Measurements from ENCODE around the gene NCS1.

The NCS1 gene

GRCh38 chr9:130217838-130218237, 45.6 kb downstream of the NCS1 start:
- no peak for FAIRE-seq

GRCh38 chr9:130219661-130220096, 47.5 kb downstream of the NCS1 start:
- no peak for FAIRE-seq

- FAIRE-seq = no peak
These were observed 48.1 kb downstream of the NCS1 start for GRCh38 chr9:130220352-130220751.

GRCh38 chr9:130222833-130223232, 50.6 kb downstream of the NCS1 start:
- no peak for FAIRE-seq

- no peak for FAIRE-seq
These were observed 52.9 kb downstream of the NCS1 start for GRCh38 chr9:130225071-130225470.

- FAIRE-seq = no peak
These were observed 53.4 kb downstream of the NCS1 start for GRCh38 chr9:130225586-130225985.

GRCh38 chr9:130226112-130226511, 53.9 kb downstream of the NCS1 start:
- no peak for FAIRE-seq

GRCh38 chr9:130227833-130228232, 55.6 kb downstream of the NCS1 start:
- FAIRE-seq = no peak

GRCh38 chr9:130229759-130230158, 57.6 kb downstream of the NCS1 start:
- FAIRE-seq = no peak

- no peak for FAIRE-seq
These were observed 58.4 kb downstream of the NCS1 start for GRCh38 chr9:130230631-130231030.

GRCh38 chr9:130232899-130233586, 60.8 kb downstream of the NCS1 start:
- no peak for FAIRE-seq

GRCh38 chr9:130233587-130233945, 61.4 kb downstream of the NCS1 start:
- no peak for FAIRE-seq

GRCh38 chr9:130234340-130235260, 62.4 kb downstream of the NCS1 start:
- FAIRE-seq = no peak

- no peak for FAIRE-seq
These were observed 63.6 kb downstream of the NCS1 start for GRCh38 chr9:130235558-130236435.

- FAIRE-seq = no peak
These were observed 64.3 kb downstream of the NCS1 start for GRCh38 chr9:130236436-130236985.

GRCh38 chr9:130237076-130237475, 64.9 kb downstream of the NCS1 start:
- FAIRE-seq = no peak

GRCh38 chr9:130237763-130238524, 65.7 kb downstream of the NCS1 start:
- FAIRE-seq = no peak

- FAIRE-seq = no peak
These were observed 67.1 kb downstream of the NCS1 start for GRCh38 chr9:130239363-130239695.

GRCh38 chr9:130239741-130240241, 67.6 kb downstream of the NCS1 start:
- FAIRE-seq = no peak

- peak; percentile 91 for FAIRE-seq
These were observed 68.4 kb downstream of the NCS1 start for GRCh38 chr9:130240410-130241197.

- FAIRE-seq = no peak
These were observed 69.0 kb downstream of the NCS1 start for GRCh38 chr9:130241198-130241535.
